ENCODE measurements around the gene C16orf87.

DNA sequence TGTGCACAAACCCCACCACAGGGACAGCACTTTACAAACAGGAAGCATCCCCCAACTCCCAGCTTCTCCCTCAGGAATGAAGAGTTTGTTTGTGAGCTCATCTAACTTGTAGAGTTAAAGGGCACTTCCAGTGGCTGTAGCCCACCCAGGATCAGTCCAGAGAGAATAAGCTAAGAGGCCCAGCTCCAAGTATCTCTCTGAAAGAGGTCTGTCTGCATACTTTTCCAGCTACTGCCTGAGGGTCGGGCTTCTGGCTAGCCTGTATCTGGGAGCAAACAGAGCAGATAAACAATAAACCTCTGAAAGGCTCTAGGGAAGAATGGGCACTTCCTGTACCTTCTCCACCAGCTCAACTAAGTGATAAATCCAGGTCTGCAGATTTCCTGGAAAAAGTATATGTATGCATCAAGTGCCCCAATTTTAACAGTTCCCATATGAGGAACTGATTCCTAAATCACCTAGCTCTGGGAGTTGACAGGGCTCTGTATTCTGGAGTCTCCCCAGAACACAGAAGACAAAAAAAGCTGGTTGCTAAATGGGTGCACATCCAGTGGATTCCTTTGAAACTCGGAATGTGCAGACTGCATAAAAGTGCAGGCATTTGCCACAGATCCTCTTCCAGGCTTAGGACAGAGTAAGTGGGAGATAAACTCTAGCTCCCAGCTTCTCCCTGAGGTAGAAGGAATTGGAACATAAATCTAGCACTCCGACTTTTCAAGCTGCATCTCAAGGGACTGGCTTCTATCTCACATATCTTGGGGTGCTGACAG is 45.7 kb downstream of the C16orf87 start:
- TF ChIP-seq, protein P1, sequence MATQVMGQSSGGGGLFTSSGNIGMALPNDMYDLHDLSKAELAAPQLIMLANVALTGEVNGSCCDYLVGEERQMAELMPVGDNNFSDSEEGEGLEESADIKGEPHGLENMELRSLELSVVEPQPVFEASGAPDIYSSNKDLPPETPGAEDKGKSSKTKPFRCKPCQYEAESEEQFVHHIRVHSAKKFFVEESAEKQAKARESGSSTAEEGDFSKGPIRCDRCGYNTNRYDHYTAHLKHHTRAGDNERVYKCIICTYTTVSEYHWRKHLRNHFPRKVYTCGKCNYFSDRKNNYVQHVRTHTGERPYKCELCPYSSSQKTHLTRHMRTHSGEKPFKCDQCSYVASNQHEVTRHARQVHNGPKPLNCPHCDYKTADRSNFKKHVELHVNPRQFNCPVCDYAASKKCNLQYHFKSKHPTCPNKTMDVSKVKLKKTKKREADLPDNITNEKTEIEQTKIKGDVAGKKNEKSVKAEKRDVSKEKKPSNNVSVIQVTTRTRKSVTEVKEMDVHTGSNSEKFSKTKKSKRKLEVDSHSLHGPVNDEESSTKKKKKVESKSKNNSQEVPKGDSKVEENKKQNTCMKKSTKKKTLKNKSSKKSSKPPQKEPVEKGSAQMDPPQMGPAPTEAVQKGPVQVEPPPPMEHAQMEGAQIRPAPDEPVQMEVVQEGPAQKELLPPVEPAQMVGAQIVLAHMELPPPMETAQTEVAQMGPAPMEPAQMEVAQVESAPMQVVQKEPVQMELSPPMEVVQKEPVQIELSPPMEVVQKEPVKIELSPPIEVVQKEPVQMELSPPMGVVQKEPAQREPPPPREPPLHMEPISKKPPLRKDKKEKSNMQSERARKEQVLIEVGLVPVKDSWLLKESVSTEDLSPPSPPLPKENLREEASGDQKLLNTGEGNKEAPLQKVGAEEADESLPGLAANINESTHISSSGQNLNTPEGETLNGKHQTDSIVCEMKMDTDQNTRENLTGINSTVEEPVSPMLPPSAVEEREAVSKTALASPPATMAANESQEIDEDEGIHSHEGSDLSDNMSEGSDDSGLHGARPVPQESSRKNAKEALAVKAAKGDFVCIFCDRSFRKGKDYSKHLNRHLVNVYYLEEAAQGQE (IDR thresholded peaks at IDR 0.05; ENCODE audit: borderline replicate concordance), result no peak
- no peak for TF ChIP-seq SMC3 (conservative IDR thresholded peaks at IDR 0.05; ENCODE audit: poor library complexity)
- TF ChIP-seq, protein P2, sequence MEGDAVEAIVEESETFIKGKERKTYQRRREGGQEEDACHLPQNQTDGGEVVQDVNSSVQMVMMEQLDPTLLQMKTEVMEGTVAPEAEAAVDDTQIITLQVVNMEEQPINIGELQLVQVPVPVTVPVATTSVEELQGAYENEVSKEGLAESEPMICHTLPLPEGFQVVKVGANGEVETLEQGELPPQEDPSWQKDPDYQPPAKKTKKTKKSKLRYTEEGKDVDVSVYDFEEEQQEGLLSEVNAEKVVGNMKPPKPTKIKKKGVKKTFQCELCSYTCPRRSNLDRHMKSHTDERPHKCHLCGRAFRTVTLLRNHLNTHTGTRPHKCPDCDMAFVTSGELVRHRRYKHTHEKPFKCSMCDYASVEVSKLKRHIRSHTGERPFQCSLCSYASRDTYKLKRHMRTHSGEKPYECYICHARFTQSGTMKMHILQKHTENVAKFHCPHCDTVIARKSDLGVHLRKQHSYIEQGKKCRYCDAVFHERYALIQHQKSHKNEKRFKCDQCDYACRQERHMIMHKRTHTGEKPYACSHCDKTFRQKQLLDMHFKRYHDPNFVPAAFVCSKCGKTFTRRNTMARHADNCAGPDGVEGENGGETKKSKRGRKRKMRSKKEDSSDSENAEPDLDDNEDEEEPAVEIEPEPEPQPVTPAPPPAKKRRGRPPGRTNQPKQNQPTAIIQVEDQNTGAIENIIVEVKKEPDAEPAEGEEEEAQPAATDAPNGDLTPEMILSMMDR (IDR thresholded peaks at IDR 0.05; ENCODE audit: poor library complexity, severe bottlenecking), result no peak
- no peak for TF ChIP-seq POLR2AphosphoS5 (IDR thresholded peaks at IDR 0.05)
- no peak for TF ChIP-seq EZH2 (IDR thresholded peaks at IDR 0.05; ENCODE audit: borderline replicate concordance, insufficient read depth, low read length, poor library complexity, severe bottlenecking)

All from neural cell (in vitro differentiated cells).